Activated CD4-positive, alpha-beta T cell treated with anti-CD3 and anti-CD28 coated beads for 48 hours (primary cell): ENCODE measurements around the gene MAP3K9.
"Not testable (repeated sequence)": the region's sequence is repeated elsewhere in the genome, so short reads cannot be mapped to it uniquely, and the experiment has no call there.

ENCODE experiments used
- DNase-seq: peaks from one replicate; pipeline ENCODE4 v3.0.0-alpha.2; 2020

MAP3K9 gene

GRCh38 chr14:70809225-70810219 lies at the start of gene MAP3K9:
MAP3K9 (minus strand) TSS chr14:70809513; CDS start chr14:70809171, 342 bp downstream.
- DNase-seq, result peak; percentile 94

GRCh38 chr14:70858641-70859040 lies 49.3 kb upstream of the MAP3K9 start:
- DNase-seq, result no peak

GRCh38 chr14:70857496-70857890 lies 48.2 kb upstream of the MAP3K9 start:
- no peak for DNase-seq

GRCh38 chr14:70856851-70857495 lies 47.7 kb upstream of the MAP3K9 start:
- DNase-seq, result peak; percentile 27

- DNase-seq, result no peak
Measured at GRCh38 chr14:70855486-70855885, 46.2 kb upstream of the MAP3K9 start.

- DNase-seq, result not testable (repeated sequence)
Measured at GRCh38 chr14:70853658-70854057, 44.3 kb upstream of the MAP3K9 start.

- DNase-seq, result no peak
Measured at GRCh38 chr14:70847406-70848090, 38.2 kb upstream of the MAP3K9 start.

GRCh38 chr14:70845601-70846000 lies 36.3 kb upstream of the MAP3K9 start:
- no peak for DNase-seq

- no peak for DNase-seq
Measured at GRCh38 chr14:70842851-70843462, 33.6 kb upstream of the MAP3K9 start.

GRCh38 chr14:70838076-70838475 lies 28.8 kb upstream of the MAP3K9 start:
- DNase-seq, result no peak

- DNase-seq, result no peak
Measured at GRCh38 chr14:70836946-70837345, 27.6 kb upstream of the MAP3K9 start.

- DNase-seq, result no peak
Measured at GRCh38 chr14:70833884-70834283, 24.6 kb upstream of the MAP3K9 start.

GRCh38 chr14:70832561-70833305 lies 23.4 kb upstream of the MAP3K9 start:
- DNase-seq, result no peak

- DNase-seq, result no peak
Measured at GRCh38 chr14:70830998-70831781, 21.9 kb upstream of the MAP3K9 start.

GRCh38 chr14:70828188-70828587 lies 18.9 kb upstream of the MAP3K9 start:
- no peak for DNase-seq

- no peak for DNase-seq
Measured at GRCh38 chr14:70827752-70828151, 18.4 kb upstream of the MAP3K9 start.

GRCh38 chr14:70827347-70827746 lies 18.0 kb upstream of the MAP3K9 start:
- no peak for DNase-seq

- DNase-seq, result no peak
Measured at GRCh38 chr14:70823281-70823680, 14.0 kb upstream of the MAP3K9 start.

- DNase-seq, result peak; percentile 24
Measured at GRCh38 chr14:70822530-70823185, 13.3 kb upstream of the MAP3K9 start.
